ENCODE measurements around the gene COLQ.

GRCh38 chr3:15495461-15496340 is 25.8 kb downstream of the COLQ start:
- TF ChIP-seq CTCF (IDR thresholded peaks at IDR 0.05; ENCODE audit: borderline replicate concordance, extremely low read depth, low read length, poor library complexity, severe bottlenecking) (no peak), EZH2 (IDR thresholded peaks at IDR 0.05; ENCODE audit: borderline replicate concordance, low read depth, low read length, severe bottlenecking) (no peak)
